Measurements from ENCODE around the gene DOCK1. TPM values are rescaled to one million over a fixed set of nuclear protein-coding genes. Genes with fewer than 3 reads are reported as not detected.

The DOCK1 gene
- total RNA-seq, 2 donors from 2014 or later: 72.4 to 89.3 TPM

DNA sequence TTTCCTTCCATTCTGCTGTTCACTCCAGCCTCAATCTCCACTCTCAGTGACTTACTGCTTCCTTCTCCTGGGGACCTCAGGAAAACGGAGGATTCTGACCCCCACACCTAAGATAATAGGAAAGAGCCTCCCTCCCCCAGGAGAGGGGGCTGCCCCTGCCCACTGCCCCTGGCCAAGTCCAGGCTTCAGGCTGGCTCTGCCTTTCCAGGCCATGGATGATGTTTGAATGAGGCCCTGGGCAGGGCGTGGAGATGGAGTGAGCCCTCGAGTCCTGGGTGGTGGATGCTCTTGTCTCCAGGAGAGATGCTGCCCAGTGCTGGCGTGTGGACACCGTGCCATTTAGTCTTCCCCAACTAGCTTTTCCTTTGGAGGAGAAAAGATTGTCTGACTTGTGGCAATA, 184.2 kb downstream of the DOCK1 start:
- peaks cover 39% of the 10 kb centered on the region for H3K36me3 Mint-ChIP-seq (ENCODE audit: low read depth)
- Histone ChIP-seq H3K4me3 (ENCODE audit: low read length) (no peak overlapping the region), H3K27me3 (ENCODE audit: control insufficient read depth, insufficient read depth, low read length, poor library complexity, severe bottlenecking) (no peaks in the 10 kb centered on the region), H3K9ac (ENCODE audit: extremely low read depth, low read length, poor library complexity, severe bottlenecking) (no peak overlapping the region), H3K9me3 (ENCODE audit: control insufficient read depth, low read length) (peaks cover 8% of the 10 kb centered on the region), H3K27ac (ENCODE audit: low read depth, low read length) (no peak overlapping the region), H3K4me1 (ENCODE audit: control insufficient read depth, insufficient read depth, low read length) (no peaks in the 10 kb centered on the region), H3K36me3 (ENCODE audit: control insufficient read depth, insufficient read depth, low read length) (peaks cover 15% of the 10 kb centered on the region)
- H3K4me3 Mint-ChIP-seq: no peak overlapping the region
- H3K9me3 Mint-ChIP-seq: no peaks in the 10 kb centered on the region
- no peaks in the 10 kb centered on the region for H3K27me3 Mint-ChIP-seq (ENCODE audit: insufficient read depth)
- peak overlapping the region; percentile 44 for H3K27ac Mint-ChIP-seq
- DNase-seq: no peak
- TF ChIP-seq, protein P1, sequence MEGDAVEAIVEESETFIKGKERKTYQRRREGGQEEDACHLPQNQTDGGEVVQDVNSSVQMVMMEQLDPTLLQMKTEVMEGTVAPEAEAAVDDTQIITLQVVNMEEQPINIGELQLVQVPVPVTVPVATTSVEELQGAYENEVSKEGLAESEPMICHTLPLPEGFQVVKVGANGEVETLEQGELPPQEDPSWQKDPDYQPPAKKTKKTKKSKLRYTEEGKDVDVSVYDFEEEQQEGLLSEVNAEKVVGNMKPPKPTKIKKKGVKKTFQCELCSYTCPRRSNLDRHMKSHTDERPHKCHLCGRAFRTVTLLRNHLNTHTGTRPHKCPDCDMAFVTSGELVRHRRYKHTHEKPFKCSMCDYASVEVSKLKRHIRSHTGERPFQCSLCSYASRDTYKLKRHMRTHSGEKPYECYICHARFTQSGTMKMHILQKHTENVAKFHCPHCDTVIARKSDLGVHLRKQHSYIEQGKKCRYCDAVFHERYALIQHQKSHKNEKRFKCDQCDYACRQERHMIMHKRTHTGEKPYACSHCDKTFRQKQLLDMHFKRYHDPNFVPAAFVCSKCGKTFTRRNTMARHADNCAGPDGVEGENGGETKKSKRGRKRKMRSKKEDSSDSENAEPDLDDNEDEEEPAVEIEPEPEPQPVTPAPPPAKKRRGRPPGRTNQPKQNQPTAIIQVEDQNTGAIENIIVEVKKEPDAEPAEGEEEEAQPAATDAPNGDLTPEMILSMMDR (conservative IDR thresholded peaks at IDR 0.05): no peak
- 95% methylated on average over 5 of the region's 5 CpGs; no CpG with 5 or more reads in 1 of the 2 experiments for WGBS, 2 experiments (ENCODE audit: insufficient coverage in 1 of 2, insufficient read length in 1 of 2)
- H3K4me1 Mint-ChIP-seq: peaks cover 5% of the 10 kb centered on the region

DNA sequence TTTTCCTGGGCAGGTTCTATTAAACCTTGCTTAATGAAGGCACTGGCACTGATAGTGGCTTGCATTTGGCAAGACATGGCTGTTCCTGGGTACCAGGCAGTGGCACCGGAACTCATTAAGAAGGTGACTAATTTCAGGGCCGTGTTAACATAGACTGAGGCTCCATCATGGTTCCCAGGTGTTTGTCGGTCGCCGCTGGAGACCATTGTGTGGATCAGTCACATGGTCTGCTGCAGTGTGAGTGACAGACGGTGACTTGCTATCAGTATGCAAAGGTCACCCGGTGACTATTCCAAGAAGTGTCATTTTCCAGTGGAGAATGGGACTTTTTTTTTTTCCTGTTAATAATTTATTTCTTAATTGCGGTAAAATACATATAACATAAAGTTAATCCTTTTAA, 184.9 kb downstream of the DOCK1 start:
- 87 to 88% methylated on average over 5 to 8 of the region's 8 CpGs for WGBS, 2 experiments (ENCODE audit: insufficient coverage in 1 of 2, insufficient read length in 1 of 2)
- H3K9me3 Mint-ChIP-seq: no peaks in the 10 kb centered on the region
- H3K36me3 Mint-ChIP-seq (ENCODE audit: low read depth): peaks cover 46% of the 10 kb centered on the region
- no peaks in the 10 kb centered on the region for H3K27me3 Mint-ChIP-seq (ENCODE audit: insufficient read depth)
- Histone ChIP-seq H3K4me3 (ENCODE audit: low read length) (no peak overlapping the region), H3K36me3 (ENCODE audit: control insufficient read depth, insufficient read depth, low read length) (peaks cover 18% of the 10 kb centered on the region), H3K27me3 (ENCODE audit: control insufficient read depth, insufficient read depth, low read length, poor library complexity, severe bottlenecking) (no peaks in the 10 kb centered on the region), H3K27ac (ENCODE audit: low read depth, low read length) (no peak overlapping the region), H3K4me1 (ENCODE audit: control insufficient read depth, insufficient read depth, low read length) (no peaks in the 10 kb centered on the region), H3K9ac (ENCODE audit: extremely low read depth, low read length, poor library complexity, severe bottlenecking) (no peak overlapping the region), H3K9me3 (ENCODE audit: control insufficient read depth, low read length) (peaks cover 8% of the 10 kb centered on the region)
- H3K4me1 Mint-ChIP-seq: peaks cover 5% of the 10 kb centered on the region
- no peak overlapping the region for H3K27ac Mint-ChIP-seq
- no peak overlapping the region for H3K4me3 Mint-ChIP-seq
- peak; percentile 57 for DNase-seq
- TF ChIP-seq, protein P1 (conservative IDR thresholded peaks at IDR 0.05): no peak

DNA sequence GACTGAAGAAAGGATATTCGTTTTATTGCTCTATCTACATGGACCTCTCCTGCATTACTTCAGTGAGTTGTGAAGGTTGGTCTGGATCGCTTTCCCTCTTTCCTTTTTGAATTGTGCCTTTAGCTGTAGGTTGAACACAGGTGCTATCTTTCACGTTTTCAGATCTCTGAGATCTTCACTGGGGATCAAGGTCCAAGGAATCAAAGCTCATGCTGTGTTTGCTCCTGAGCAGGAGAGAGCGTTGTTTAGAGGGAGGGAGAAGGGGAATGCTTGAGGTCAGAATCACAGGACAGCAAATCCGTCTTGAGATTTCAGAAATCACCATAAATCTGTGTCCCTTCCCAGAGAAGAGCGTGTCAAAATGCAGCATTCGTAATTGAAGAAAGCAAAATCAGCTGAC, 186.1 kb downstream of the DOCK1 start:
- H3K4me3 ChIP-seq (ENCODE audit: low read length): no peak overlapping the region
- H3K4me1 ChIP-seq (ENCODE audit: control insufficient read depth, insufficient read depth, low read length): no peaks in the 10 kb centered on the region
- peaks cover 5% of the 10 kb centered on the region for H3K4me1 Mint-ChIP-seq
- H3K27me3 Mint-ChIP-seq (ENCODE audit: insufficient read depth): no peaks in the 10 kb centered on the region
- peaks cover 55% of the 10 kb centered on the region for H3K36me3 Mint-ChIP-seq (ENCODE audit: low read depth)
- no peak for DNase-seq
- H3K4me3 Mint-ChIP-seq: no peak overlapping the region
- H3K27ac ChIP-seq (ENCODE audit: low read depth, low read length): no peak overlapping the region
- H3K9me3 ChIP-seq (ENCODE audit: control insufficient read depth, low read length): peaks cover 8% of the 10 kb centered on the region
- TF ChIP-seq, protein P1 (conservative IDR thresholded peaks at IDR 0.05): no peak
- 93 to 98% methylated on average over 5 to 7 of the region's 7 CpGs for WGBS, 2 experiments (ENCODE audit: insufficient coverage in 1 of 2, insufficient read length in 1 of 2)
- H3K36me3 ChIP-seq (ENCODE audit: control insufficient read depth, insufficient read depth, low read length): peaks cover 18% of the 10 kb centered on the region
- no peaks in the 10 kb centered on the region for H3K9me3 Mint-ChIP-seq
- H3K9ac ChIP-seq (ENCODE audit: extremely low read depth, low read length, poor library complexity, severe bottlenecking): no peak overlapping the region
- H3K27ac Mint-ChIP-seq: peak overlapping the region; percentile 5
- no peaks in the 10 kb centered on the region for H3K27me3 ChIP-seq (ENCODE audit: control insufficient read depth, insufficient read depth, low read length, poor library complexity, severe bottlenecking)

Data from endodermal cell (in vitro differentiated cells).